Left renal cortex interstitium (tissue), 4 donors: ENCODE measurements around the gene TPRG1L. TPM values are rescaled to one million over a fixed set of nuclear protein-coding genes. Genes with fewer than 3 reads are reported as not detected.

Experiments
- DNase-seq, 4 donors: peaks; one replicate each; pipeline ENCODE4 v3.0.0-alpha.2; 2013; ENCODE audit warnings: low read depth in 4 of 4, low spot score in 2 of 4, missing footprints in 1 of 4
- polyA plus RNA-seq, 4 donors: library from polyadenylated mRNA; unstranded; fragments of 120-200 nt; gene quantifications; one replicate each; pipeline ENCODE4 v1.2.1, GENCODE V29; 2013; ENCODE audit not compliant: insufficient read length in 4 of 4

TPRG1L gene
- polyA plus RNA-seq, 4 donors = 40.2 to 47.3 (median 43.5) TPM

DNA sequence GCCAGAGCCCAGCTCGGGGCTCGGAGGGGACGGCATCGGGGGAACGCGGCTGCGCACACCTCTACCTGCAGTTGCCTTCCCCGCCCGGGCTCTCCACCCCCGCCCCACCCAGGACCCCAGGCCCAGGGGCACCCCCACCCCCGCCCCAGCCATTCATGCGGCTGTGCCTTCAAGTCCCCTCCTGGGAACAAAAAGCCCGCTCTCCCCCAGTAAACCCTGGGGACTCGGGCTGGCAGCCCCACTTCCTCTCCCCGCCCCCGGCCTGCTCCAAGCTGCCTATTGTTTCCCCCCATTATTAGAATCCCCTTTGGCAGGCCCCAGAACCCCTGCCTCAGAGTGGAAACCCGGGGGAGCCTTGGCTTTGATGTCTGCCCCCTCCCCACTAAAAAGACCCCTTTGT lies 31.5 kb upstream of the TPRG1L start:
- no peak for DNase-seq

DNA sequence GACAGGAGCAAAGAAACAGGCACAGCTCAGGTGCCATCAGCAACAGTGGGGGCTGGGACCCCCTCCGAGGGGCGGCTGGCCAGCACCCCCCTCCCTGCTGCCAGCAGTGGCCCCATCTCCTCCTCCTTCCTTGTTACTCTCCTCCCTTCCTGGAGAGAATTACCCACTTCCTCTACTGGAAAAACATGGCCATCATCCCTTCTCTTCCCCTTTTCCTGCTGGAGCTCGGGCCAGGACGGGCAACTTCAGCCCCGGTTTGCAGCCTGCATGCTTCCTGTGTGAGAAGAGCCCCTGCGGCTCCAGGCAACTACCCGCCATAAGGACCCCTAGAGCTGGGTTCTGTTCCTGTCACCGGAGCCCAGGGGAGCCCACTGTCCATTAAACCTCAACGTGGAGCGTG lies 31.1 kb upstream of the TPRG1L start:
- no peak for DNase-seq

DNA sequence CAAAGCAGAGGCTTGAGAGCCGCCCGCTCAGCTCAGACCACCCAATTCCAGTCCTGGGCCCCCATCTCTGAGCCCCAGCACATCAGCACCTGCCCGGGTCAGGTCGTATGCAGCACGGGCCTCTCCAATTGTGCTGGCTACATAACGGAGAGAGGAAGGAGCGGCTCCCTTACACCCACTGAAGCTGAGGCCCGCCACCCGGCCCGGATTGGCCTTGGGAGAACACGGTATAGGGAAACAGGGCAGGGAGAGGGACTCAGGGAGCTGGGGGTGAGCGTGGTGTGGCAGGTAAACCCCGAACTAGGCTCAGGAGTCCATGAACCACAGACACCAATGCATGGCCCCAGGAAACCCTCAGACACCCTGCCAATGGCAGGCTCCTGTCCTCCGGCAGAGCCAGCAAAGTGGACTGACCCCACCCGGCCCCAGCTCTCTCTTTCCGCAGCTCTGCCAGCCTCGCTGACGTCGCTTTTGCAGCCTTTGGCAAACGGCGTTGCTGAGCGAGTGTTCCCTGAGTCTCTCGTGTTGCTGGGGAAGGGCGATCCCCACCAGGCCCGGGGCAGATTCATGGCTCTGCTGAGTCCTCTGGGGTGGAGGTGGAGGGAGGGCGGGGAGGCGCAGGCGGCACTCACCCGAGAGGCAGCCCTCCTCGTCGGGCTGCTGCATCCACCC lies 30.0 kb upstream of the TPRG1L start:
- DNase-seq = no peak

DNA sequence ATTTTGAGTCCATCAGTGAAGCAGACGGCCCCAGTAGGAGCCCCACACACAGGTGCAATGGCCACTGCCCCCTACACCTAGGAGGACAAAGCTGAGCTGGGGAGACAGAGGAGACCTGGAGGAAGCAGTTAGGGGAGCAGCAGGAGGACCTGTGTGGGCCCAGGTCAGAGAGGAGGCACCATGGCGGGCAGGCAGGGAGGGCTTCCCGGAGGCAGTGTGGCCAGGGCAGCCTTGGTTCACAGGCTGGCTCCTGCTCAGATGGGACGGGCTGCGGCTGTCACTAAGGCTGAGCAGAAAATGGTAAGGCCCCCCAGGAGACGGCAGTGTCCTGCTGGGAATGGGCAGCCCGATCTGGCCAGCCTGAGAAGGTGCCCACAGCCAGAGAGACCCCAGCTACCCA lies 28.9 kb upstream of the TPRG1L start:
- DNase-seq = no peak

DNA sequence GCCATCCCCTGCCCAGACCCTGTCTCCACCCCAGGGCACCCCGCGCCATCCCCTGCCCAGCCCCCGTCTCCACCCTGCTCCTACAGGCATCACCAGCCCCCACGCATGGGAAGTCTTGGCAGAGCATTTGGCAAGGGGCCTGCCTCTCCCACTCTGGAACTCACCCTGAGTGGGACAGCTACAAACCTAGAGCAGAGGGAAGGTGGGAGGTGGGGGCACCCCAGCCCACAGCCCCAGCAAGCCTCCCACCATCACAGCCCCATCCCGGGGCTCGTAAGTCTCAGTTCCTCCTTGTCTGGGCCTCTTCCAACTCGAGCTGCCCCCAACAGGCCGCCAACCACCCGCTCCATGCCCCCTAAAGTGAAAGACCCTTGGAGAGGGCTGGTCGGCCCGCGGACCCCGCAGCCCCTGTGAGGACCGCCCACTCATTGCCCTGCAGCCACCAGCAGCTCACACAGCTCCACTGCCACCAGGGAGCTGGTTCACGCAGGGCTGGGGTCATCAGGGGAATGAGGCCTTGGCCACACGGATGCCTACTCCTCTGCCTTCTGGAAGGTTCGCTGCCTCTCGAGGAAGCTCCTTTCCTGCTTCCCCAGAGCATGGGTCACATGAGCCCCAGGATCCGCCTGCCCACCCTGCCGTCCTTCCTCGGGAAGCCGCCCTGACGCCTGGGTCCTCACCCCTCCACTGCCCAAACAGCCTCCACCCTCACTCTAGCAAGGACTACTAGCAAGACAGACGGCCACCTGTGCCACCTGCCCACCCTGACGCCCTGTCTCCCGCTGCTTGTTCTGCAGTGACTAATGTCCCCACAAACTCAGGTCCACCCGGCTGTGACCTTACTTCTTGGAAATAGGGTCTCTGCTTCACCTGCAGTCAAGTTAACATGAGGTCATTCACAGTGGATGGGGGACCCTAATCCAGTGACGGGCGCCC lies 27.9 kb upstream of the TPRG1L start:
- DNase-seq = no peak

DNA sequence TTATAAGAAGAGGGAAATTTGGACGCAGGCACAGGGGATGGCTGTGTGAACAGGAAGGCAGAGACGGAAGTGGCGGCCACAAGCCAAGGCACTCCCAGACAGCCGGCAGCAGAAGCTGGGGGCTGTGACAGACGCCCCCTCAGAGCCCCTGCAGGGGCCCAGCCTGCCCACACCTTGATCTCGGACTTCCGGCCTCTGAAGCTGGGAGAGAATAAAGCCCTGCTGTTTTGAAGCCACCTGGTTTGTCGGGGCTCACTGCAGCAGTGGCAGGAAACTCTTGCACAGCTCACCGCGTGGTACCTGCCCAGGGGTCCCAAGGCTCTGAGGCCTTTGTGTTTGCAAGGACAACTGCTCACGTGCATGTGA lies 27.2 kb upstream of the TPRG1L start:
- no peak for DNase-seq

DNA sequence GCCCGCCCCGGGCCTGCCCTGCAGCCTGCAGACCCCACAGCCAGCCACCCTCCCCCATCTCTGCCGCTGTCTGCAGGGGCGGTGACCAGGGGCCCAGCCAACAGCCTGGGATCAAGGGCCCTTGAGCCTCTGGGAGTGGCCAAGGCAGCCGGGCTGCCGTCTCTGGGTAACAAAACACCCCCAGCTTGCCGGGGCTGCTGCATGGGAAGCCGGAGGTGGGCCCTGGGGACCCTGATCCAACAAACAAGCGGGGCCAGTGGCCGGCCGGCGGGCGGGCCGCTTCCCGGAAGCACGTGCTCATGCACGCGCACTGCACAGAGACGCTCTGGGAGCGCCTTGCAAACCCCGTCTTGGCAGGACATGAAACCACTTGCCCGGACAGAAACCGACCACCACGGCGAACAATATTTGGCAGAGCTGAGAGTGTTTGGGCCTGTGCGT lies 26.7 kb upstream of the TPRG1L start:
- no peak for DNase-seq

DNA sequence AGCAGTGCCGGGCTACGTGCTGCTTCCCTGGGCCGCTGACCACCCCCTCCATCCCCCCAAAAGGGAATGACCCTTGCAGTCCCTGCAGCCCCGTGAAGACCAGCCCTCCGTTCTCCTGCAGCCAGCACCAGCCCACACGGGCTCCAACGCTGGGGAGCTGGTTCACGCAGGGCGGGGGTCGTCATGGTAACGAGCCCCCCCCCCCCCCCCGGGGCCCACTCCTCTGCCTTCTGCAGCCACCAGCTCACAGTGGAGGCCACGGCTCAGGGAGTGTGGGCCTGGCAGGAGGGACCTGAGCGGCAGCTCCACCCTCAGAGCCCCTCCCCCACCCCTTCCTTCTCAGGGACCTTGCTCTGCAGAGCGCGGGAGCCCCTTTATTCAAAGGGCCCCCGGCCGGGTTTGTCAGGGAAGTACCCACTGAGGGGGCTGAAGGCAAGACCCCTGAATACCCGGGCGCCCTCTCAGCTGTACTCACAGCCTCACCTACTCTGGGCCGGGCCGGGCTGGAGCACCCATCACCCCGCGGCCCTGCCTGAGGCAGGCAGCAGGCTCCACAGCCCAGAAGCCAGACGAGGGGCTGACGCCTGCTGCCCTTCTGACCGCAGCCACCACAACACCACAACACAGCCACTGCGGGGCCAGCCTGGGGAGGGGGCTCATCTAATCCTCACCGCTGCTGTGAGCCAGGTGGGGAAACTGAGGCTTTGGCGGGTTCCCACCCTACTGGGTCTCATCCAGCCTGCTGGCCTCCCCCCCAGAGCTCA lies 26.1 kb upstream of the TPRG1L start:
- no peak for DNase-seq

DNA sequence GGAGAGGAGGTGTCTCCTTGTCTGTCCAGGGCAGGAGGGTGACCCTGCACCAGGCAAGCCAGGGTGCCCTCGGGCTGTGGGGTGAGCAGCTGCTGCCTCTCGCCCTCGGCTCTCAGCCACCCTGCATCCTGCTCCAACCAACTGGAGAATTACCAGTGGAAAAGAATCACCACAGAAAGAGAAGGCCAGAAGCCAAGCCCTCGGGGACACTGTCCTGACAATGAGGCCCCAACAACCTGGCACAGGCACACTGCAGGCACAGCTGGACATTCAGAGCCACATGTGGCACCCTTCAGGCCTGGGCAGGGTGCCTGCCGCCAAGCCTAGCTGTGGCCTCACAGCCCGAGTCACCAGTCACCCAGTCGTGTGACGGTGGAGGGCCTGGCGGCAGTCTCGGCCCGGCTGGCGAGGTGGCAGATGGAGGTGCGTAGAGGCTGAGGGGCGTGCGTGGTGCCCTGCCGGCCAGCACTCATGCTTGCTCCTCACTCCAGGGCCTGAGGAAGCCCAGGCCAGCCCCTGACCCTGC lies 25.5 kb upstream of the TPRG1L start:
- no peak for DNase-seq

DNA sequence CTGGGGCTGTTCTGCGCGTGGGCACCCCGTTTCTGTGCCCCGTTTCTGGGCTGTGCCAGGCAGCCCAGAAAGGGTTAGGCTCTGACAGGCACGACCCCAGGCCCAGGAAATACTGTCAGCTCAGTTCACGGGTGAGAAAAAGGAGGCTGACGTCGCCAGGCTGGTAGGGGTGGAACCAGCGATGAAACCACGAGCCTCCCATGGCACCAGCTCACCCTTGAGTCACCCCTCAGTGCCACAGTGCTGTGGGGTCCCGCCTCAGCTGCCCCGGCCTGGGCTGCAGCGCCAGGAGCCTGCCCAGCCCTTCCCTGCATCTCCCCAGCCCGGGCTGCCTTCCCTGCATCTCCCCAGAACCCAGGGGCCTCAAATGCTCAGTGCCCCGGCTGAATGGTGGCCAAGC lies 25.0 kb upstream of the TPRG1L start:
- no peak for DNase-seq

DNA sequence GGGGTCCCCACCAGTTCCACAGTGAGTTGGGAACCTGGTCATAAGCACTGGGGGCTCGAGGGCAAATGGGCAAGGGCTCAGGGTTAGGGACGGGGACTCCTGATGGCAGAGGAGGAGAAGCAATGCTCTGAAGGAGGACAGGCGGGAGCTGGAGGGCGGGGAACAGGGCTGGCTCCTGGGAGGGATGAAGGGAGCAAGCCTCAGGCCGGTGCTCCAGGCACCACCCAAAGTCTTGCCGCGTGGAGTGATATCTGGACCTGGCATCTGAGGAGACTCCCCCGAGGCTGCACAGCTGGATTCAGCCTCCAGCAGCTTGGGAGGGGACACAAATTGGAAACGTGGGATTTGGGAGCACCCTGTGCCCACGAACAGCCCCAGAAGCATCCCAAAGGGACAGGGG lies 24.5 kb upstream of the TPRG1L start:
- DNase-seq = no peak

DNA sequence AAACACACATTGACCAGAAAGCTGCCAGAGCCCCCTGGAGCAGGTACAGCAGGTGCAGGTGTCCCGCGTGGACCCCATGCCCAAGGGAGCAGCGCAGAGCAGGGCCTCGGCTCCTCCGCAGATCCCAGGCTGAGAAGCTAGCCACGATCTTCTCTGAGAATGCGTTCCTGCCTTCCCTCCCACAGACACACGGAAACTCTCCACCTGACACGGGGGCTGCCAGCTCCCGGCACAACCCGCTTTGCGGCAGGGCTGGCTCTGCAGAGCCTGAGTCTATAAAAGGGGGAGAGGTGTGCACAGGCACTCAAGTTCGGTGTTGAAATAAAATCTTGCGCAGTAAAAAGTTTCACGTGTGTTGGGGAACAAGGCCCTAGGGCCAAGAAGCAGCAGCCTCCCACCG lies 23.1 kb upstream of the TPRG1L start:
- no peak for DNase-seq

DNA sequence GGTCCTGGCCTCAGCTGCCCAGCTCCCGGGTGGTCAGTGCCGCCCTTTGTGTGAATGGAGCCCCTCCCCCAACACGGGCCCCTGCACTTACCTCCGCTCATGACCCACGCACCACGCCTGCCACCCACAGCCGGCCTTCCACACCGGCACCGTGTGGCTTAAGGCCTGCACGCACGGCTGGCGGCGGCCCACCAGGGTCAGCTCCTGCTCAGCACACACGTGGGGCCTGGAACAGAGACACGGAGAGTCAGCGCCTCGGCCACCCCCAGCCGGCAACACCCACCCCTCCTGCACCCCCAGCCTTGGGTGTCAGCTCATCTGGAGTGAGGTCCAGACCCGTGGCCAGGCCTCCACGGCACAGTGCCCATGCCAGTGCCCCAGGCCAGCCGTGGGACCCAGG lies 22.4 kb upstream of the TPRG1L start:
- no peak for DNase-seq

DNA sequence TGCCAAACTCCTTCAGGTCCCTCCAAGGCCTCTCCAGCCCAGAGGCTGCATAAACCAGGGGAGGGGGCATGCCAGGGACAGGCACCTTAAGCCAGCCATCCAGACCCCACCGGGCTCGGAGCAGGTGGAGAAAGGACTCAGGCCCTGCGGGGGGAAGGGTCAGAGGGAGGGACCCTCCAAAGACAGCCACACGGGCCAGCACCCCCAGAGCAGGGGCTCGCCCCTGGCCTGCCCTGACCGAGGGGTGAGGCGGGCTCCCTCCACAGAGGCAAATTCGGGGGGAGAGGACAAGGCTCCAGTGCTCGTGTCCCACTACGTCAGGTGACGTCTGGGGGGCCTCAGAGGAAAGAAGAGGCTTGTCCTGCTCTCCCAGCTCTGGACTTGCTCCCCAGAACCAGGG lies 21.7 kb upstream of the TPRG1L start:
- DNase-seq = no peak

DNA sequence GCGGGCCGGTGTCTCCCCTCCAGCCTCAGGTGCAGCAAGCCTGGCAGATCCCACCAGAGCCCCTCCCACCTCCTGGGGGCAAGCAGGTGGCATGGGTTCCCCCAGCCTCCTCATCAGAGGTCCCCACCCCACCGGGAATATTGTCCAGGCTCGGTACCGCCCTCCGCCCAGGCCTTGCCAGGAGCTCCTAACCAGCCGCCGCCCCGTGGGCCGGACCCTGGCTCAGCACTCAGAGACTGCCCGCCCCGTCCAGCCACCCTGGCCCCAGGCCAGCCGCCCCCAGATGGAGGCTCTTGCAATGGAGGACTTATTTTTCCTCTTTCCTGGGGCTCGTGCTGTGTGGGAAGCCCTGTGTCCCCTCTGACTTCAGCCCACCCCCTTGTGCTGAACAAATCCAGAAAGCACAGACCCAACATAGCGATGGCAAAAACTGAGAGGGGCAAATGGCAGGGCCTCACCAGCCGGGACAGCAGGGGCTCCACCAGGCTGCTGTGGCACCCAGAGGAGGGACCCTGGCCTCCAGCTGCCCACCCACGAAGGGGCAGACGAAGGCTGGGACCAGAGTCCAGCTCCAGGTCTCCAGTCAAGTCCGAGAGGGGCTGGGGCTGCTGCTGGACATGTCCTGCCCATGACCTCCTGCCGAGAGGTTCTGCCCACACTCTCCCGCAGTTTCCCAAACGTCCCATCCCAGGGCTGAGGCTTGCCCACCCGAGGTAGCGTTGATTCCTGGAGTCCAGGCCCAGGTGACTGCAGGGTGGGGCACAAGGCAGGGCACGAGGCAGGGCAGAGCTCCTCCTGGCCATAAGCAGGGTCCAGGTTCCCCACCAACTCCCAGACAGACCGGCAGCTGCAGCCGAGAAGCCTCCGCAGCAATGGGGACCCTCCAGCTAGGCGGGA lies 21.0 kb upstream of the TPRG1L start:
- no peak for DNase-seq

DNA sequence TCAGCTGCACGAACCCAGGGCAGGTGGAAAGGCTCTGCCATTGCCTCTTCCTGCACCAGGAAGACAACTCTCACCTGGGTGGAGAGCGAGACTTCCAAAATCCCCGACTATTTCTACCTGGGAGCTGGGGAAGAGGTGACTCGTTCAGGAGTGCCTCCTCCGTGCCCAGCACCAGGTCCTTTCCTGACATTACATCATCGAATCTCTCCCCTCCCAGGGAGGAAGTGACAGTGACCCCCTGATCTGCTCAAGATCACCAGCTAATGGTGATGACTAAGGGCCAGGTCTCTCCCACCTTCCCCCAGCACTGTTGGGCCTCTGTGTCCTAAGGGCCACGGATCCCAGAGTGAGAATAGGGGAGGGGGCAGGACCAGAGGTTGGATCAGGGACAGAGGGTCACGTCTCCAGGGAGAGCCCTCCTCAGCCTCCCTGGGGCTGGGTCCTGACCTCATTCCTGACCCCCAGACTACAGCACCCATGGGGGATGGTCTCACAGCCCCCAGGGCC lies 20.3 kb upstream of the TPRG1L start:
- DNase-seq = no peak

DNA sequence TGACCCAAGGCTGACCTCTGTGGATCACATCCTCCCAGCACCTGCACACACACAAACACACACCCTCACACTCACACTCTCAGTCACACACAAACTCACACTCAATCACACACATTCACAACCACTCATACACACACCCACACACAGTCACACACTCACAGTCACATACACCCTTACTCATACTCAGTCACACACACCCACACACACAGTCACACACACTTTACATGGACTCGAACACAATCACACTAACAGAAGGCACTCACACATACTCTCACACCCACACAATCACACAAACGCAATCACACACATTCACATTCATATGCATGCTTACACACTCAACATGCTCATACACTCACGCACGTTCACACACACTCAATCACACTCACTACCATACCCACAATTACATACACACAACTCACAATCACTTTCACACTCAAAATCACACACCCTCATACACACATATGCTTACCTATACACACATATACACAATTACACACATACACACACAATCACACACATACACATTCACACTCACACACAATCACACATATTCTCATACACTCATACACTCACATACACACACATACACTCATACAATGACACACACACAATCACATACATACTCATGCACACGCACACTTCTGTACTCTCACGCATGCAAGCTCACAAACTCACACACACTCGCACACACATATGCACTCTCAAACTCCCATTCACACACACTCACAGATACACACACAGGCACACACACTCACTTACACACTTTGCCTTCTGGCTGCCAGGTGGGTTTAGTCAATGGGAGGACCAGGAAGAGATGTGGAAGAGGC lies 19.6 kb upstream of the TPRG1L start:
- DNase-seq = no peak

DNA sequence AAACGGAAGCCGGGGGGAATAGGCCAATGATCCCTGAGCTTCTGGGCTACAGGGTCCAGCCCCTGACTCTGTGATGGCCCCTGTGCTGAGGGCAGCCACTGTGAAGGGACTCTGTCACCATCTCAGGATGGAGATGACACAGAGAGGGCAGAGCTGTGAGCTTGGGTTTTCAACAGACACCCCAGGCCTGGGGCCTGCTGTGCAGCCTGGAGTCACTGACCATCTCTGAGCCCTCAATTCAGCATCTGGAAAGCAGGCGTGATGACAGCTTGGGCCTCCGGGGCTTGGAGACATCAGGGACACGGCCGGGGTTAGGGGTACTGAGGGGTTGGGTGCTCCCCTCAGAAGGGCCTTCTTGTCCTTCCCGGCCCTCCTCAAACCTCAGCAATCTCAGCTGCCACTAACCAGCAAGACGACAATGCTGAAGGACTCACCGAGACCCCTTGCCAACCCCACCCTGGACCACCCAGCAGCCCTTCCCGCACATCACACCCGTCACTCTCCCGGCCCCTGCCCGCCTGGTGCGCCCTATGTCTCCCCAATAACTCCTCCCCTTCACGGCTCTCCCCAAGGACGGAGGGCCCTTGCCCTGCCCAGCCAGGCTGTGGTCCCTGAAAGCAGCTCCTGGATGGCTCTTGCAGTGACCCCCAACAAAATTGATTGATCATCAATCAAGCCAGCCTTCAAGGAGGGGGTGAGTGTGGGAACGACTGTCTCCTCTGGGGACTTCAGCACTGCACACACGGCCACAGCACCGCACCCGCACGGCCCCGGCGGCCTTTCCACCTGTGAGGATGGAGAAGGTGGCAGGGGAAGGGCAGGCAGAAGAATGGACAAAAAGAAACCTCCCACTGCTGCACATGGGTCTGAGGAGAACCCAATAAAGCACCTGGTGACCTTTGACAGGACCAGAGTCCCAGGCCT lies 17.8 kb upstream of the TPRG1L start:
- no peak for DNase-seq
